Mucosa of gallbladder (tissue), 1 donor: Measurements from ENCODE around the gene CTBP2. TPM values are rescaled to one million over a fixed set of nuclear protein-coding genes. Genes with fewer than 3 reads are reported as not detected.
"Not testable (repeated sequence)": the region's sequence is repeated elsewhere in the genome, so short reads cannot be mapped to it uniquely, and the experiment has no call there.

Experiments used
- DNase-seq: peaks from one replicate; pipeline ENCODE4 v3.0.0-alpha.2; 2020; ENCODE audit warnings: low spot score
- total RNA-seq: library from RNA; stranded (reverse); gene quantifications from one replicate; pipeline ENCODE4 v1.2.1, GENCODE V29; 2021
- donor health status: DM: no; HTN: no; CAD: no.

Gene CTBP2
- total RNA-seq, 1 donor from 2014 or later: 99.5 TPM

DNA sequence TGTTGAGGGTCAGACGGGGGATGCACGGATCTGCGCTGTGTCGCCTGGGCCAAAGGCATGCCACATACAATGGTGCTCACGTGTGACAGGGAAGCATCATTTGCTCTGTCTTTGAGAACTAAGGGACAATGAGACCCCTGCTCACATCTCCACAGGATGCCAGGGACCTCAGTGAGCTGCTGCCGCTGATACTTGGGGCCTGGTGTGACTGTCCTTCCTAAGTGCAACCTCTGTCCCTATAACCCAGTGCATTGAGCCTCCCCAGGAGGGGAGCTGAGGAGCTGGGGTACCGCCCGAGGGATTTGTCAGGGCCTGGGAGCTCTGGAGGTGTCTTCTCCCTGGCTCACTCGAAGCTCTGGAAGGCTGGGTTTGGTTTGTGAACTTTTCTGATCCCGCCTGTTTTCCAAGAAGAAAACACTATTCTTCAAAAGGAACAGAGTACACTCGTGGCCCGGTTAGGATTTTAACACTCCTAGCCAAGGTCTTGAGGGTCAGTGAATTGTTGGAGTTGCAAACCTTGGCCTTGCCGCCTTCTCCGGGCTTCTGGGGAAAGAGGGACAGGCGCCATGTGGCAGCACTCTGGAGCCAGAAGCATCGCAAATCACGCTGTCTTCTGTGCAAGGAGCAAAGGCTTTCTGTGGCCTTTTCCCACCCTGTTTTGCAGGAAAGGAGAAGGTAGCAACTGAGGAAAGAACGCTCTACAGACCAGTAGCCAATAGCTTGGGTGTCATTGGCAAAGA lies 26.2 kb upstream of the CTBP2 start:
- DNase-seq: no peak

DNA sequence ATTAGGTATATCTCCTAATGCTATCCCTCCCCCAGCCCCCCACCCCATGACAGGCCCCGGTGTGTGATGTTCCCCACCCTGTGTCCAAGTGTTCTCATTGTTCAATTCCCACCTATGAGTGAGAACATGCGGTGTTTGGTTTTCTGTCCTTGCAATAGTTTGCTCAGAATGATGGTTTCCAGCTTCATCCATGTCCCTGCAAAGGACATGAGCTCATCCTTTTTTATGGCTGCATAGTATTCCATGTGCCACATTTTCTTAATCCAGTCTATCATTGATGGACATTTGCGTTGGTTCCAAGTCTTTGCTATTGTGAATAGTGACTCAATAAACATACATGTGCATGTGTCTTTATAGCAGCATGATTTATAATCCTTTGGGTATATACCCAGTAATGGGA lies 18.7 kb upstream of the CTBP2 start:
- DNase-seq: not testable (repeated sequence)

DNA sequence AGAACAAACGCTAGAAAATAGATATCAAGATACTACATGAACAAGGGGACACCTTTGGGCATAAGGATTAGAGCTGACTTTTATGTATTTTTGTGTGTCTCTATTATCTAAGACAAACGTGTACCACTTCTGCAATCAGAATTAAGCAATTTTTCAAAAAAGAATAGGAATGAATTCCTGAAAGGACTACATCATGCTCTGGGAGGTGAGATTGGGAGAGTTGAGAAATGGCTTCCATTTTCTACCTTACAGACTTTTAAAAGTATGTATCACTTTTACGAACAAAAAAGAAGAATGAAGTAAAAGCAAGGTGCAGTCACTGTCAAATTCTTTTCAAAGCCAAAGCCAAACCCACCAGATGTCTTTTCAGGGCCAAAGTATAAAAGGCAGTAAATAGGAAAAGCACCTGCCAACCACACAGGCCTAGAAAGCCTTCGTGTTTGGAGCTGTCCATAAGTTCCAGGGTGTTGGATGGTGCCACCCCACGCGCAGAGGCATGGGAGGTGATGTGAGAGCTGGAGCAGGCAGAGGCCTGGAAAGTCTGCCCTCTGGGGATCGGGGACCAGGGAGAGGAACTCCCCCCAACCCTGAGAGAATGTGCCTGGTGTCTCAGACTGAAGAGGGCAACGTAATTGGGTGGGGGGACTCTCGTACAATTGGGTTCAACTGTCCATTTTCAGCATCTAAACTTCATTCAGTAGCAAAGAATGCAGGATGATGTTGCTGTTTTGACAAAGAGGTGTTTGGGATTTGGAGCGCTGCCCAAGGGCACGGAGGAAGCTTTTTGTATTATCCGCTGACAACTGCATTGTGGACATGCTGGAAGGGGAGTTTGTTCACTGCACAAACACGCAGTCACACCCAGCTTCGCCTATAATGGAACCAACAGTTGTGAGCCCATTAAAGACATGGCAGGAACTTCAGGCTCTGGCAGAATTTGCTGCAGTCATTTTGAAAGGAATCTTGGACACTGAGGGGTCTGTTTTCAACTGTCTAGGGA lies 17.6 kb upstream of the CTBP2 start:
- DNase-seq: no peak

DNA sequence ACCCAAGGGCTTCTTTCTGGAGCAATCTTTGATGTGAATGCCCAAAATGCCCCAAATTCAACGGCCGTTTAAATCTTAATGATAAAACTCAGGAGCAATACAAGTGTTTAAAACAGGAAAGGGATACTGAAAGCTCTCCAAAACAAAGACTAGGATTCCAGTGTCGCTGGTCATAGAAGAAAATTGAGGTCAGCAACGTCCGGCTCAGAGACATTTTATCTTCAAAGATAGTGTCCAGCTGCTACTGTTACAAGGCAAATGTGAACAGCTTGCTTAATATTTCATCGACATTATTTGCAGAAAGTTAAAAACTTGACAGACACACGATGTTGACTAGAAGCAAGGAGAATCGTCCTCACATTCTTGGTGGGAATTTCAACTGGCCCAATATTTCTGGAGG lies 15.4 kb upstream of the CTBP2 start:
- DNase-seq: no peak

DNA sequence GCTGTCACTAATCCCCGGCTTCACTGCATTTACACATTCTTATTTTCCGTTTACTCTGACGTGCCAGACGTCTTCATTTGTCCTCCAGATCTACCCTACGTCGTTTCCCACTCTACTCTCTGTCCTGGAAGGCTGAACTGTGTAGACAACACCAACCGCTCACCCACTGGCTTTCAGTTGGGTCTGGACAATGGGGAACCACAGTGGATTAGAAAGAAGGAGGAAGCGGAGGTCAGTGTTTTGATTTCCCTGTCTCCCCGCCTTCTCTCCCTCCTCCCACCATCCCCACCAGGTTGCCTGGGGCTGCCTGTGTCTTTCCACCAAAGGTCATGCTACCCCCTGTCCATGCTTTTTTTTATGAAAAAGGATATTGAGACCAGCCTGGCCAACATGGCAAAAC lies 14.0 kb upstream of the CTBP2 start:
- DNase-seq: no peak

DNA sequence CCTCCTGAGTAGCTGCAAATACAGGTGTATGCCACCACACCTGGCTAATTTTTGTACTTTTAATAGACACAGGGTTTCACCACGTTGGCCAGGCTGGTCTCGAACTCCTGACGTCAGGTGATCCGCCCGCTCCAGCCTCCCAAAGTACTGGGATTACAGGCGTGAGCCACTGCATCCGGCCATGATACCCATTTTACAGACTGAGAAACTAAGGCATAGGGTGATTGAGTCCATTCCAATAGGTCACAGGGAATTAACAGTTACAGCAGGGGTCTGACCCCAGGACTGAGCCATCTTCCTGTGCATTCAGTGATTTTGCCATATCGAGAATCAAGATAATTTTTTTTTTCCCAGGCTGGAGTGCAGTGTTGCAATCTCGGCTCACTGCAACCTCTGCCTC lies 12.3 kb upstream of the CTBP2 start:
- no peak for DNase-seq

DNA sequence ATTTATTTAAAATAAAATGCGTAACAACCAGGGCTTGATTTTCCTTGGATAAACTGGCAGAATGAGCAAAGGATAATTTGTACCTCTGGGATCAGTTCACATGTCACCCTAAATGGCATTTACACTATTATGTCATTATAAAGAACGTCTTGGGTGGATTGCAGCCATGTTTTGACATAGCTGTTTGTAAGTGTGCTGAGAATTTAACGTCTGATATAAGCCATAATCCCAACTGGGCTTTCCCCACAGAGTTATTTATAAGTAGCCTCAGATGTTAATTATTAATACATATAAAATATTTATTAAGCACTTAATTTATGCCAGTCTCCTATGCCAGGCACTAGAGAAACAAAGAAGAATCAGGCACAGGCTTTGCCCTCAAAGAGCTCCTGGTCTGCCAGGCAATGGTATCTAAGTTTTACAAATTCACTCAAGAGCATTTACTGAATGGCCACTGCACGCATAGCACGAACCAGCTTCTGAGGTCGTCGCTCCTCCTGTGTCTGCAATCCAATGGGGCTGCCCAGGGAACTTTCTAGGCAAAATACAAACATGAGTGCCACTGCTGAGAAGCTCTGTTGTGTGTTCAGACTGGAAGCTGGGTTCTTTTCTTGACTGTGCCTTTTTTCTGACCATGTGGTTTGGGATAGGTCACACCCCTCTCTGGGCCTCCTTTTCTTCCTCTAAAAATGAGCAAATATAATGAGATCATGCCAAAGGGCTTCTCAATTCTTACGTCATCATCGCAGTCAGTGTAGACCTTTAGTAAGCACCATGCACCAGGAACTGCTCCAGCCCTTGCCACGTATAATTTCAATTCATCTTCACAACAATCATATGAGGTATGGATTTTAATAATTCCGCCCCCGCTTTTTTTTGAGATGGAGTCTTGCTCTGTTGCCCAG lies 11.3 kb upstream of the CTBP2 start:
- no peak for DNase-seq

DNA sequence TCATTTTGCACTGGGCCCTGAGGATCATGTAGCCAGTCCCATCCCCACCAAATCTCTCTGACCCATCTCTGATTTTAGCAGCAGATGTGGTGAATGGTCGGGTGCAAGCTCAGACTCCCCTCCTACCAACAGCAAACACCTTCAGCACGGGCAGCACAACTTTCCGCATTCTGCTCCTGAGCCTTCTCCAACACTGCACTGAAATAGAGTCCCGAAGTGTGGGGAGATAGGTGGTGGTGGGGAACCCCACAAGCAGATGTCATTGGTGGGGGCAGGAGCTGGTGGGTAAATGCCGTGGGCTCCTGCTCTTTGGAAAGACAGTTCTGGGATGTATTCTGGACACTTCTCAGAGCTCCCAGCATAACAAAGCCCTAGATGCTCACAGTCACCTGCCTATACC lies 9.6 kb upstream of the CTBP2 start:
- no peak for DNase-seq

DNA sequence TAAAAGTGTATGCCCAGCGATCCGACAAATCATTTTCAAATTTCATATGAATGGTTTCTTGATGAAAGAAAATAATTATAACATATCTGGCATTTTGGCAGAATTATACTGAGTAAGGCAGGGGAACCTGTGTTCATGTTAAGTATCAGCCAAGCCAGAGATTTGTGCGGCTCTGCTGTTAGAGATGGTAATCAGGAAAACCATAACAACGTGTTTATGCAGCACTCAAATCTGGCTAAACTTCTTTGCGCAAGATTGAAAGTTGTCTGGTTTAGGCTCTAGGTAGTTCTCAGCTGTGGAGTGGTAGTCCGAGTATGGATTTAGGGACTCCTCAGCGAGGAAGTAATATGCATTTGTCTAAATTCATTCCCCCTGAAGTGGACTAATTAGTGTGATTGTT lies 8.9 kb upstream of the CTBP2 start:
- DNase-seq: no peak

DNA sequence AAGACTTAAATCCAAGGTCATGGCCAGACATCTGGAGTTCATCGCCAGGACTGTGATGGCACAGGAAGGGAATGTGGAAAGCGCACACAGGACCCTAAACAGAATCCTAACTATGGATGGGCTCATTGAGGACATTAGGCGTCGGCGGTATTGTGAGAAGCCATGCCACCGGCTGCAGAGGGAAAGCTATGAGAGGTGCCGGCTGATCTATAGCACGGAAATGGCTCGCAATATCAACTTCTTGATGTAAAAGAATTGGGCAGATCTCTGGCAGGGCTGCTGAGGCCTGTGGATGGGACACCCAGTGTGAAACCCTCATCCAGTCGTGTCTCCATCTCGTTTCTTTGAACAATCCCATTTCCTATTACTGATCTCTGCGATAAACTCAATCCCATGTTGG lies 6.3 kb upstream of the CTBP2 start:
- DNase-seq: no peak

DNA sequence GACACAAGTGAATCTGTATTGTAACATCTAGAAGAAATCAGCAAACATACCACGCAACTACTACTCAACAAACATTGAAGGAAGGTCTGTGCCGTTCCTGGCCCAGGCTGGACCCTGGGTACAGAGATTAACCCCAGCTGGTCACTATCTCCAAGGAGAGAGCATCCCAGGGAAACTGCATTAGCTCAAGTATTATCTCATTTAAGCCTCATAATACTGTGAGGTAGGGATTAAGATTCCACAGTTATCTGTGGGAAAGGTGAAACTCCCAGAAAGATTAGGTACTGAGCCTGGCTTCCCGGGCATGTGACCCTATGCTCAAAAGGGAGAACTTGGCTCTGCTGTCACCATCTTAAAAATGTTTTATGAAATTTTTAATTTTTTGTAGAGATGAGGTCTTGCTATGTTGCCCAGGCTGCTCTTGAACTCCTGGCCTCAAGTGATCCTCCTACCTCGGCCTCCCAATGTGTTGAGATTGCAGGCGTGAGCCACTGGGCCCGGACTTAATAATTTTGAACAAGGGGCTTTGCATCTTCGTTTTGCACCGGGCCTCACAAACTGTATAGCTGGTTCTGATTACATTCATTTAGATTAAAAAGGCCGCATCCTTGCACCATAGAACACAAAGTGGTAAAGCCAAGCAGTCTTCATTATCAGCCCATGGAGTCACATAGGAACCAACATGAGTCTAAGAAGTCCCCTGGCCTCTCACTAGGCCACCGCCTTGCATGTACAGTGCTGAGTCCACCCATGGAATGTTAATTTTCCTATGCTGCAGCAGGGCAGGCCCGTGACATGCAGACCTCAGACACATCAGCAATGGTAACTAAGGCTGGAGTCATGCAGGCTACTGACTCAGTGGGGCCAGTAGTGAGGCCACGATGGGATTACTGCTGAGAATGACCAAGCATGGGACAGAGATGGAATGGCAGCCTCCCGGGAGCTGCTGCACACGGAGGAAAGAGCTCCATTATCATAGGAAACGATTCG lies 5.5 kb upstream of the CTBP2 start:
- no peak for DNase-seq

DNA sequence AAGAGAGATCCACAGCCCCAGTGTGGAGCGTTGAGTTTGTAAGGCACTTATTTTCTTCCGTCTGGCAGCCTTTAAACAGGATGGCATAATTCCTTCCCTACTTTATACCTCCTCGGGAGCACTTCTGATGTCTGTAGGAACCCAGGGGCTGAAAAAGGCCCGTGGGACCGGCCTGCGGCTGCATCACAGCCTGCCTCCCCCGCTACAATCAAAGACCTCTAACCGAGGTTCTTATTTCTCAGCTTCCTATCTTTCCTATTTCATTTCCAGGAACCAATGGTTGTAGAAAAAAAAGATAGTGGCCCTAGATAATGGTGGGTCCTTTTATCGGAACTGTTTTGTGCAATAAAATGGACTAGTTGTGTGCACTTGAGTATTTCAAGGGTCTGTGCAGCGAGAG lies 4.1 kb upstream of the CTBP2 start:
- no peak for DNase-seq

DNA sequence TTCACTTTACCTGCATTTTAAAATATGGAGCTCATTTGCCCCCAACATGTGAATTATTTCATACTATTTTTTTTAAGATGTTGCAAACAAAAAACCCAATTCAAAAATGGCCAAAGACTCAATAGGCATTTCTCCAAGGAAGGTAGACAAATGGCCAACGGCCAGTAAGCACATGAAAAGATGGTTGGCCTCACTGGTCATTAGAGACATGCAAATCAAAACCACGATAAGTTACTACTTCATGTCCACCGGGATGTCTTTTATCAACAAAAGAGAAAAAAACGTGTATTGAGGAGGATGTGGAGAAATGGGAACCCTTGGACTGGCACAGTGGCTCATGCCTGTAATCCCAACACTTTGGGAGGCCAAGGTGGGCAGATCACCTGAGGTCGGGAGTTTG lies 3.4 kb upstream of the CTBP2 start:
- DNase-seq: no peak

DNA sequence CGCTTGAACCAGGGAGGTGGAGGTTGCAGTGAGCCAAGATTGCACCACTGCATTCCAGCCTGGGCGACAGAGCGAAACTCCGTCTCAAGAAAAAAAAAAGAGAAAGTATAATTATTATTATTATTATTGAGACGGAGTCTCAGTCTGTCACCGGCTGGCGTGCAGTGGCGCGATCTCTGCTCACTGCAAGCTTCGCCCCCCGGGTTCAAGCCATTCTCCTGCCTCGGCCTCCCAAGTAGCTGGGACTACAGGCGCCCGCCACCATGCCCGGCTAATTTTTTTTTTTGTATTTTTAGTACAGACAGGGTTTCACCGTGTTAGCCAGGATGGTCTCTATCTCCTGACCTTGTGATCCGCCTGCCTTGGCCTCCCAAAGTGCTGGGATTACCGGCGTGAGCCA lies 2.9 kb upstream of the CTBP2 start:
- not testable (repeated sequence) for DNase-seq

DNA sequence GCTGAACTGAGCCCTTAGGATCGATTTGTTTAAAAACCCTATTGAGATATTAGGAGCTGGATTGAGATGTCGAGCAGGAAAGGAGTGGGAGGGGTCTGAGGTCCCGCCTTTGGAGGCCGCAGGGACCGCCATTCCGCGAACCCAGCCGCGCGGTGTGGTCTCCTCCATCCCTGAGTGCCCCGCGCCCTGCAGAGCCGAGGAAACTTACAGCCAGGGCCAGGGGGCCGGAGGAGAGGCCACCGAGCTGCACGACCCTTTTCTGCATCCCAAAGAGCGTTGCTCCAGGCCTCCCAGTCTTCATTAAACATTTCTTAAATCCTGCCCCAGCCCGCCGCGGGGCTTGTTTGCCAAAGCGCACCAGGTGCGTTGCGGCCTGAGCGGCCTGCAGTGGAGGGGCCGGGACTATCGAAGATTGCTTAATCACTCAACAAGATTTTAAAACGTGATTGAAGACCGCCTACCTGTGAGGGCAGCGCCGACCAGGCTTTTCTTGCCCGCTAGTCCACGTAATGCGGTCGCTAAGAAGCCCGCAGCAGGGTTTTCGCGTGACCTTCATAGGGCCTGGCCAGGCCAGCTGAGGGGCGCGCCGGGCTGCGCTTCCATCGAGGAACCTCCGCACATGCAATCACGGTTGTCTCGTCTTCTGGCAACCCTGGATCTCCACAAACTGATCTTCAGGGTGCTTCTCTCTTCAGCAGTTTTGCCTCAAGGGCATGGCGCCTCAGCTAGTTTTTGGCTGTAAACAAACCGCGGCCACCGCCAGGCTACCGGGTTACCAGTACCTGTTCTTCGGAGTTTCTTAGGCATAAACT lies 2.0 kb upstream of the CTBP2 start:
- DNase-seq: no peak

DNA sequence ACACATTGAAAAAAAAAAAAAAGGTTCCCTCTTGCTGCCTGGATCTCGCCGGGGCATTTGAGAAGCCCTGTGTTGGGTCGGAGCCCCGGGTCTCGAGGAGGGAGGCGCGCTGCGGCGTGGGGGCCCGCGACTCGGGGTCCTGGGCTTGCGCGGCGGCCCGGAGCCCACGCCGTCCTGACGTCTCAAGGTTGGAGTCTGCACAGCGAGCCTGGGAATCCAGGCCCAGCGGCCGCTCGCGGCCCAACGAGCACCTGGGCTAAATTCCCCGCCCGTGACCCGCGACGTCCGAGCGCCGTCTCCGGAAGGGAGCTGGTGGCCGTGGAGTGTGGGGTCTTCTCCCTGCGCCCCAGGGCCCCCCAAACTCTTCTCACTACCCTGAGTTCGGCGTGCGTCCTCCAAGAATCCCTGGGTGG lies 1.4 kb upstream of the CTBP2 start:
- no peak for DNase-seq

DNA sequence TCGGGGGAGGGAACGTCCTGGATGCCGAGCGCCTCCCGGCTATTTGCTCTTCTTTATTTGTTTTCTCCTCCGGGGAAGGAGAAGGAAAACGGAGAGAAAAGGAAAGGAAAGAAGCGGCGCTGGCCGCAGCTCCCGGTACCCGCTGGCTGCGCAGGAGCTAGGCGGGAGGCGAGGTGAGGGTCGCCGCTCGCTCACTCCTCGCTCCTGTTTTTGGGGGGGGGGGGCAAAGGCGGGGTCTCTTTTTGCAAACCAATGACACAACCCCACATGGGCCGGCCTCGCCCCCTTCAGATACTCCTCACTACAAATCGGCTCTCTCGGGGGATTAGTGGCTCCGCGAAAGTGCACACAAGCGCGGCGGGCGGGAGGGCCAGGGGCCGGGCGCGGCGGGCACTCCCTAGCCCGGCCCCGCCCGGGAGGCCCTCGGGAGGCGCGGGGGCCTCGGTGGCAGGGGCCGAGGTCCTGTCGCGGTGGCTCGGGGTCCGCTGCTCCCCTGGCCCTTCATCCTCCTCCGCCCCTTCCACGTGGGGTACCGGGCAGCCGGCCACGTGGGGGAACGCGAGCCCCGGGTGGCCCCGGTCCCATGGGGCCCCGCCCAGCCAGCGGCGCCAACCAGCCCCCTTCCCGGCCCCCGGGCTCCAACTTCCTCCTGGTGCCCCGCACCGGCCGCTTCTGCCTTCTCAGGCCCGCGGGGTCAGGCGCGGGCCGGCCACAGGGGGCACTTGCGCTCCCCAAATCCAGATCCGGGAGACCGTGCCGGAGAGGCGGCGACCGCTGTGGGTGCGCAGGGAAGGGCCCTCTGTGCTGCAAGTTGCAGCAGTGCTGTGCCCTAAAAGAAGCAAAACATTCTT lies 718 bp upstream of the CTBP2 start:
- no peak for DNase-seq

DNA sequence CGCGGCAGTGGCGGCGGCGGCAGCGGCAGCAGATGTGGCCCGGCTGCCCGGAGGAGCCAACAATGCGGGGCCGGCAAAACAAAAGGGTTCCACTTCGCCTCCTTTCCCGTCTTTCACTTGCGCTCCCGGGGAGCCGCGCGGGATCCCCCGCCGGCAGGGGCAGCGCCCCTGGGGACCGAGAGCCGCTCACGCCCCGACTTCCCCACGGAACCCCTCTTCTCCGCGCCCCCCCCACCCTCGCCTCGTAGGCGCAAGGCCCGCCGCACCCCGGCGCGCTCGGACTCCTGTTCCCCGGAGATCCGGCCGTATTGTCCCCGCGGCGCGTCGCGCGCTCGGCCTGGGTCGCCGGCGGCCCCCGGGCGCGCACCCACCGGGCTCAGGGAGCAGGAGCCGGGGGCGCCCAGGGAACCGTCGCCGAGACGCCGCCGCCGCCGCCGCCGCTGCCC lies 854 bp downstream of the CTBP2 start:
- DNase-seq: no peak
